SU-DHL-6 (cell line): Measurements from ENCODE around the gene GRK6.

Experiments used
- CTCF ChIP-seq: fragments of 200-600 bp; sonication (generic); IDR thresholded peaks from one replicate; pipeline ENCODE4 v1.5.1; 2017; ENCODE audit warnings: antibody characterized with exemption, mild to moderate bottlenecking, low read length, moderate library complexity; ENCODE audit not compliant: insufficient read depth, poor library complexity, severe bottlenecking
- EZH2phosphoT487 ChIP-seq: fragments of 200-600 bp; sonication (generic), shearing (Covaris generic); conservative IDR thresholded peaks from 2 replicates; pipeline ENCODE4 v1.6.1; 2018; ENCODE audit warnings: mild to moderate bottlenecking, antibody characterized with exemption, low read length, moderate library complexity, mixed read lengths

- TF ChIP-seq CTCF (no peak), EZH2phosphoT487 (no peak)
These were observed 18.8 kb downstream of the GRK6 start for GRCh38 chr5:177445052-177445916.
